Aorta (tissue), 5 donors: ENCODE results near the gene ELMO1. TPM values are rescaled to one million over a fixed set of nuclear protein-coding genes. Genes with fewer than 3 reads are reported as not detected.

ENCODE experiments used
- ATAC-seq: fragments of 200-7000 bp; cut with Tn5 transposase; one replicate; pipeline ENCODE4 v1.9.1; 2022; ENCODE audit warnings: moderate library complexity; ENCODE audit not compliant: low FRiP score
- DNase-seq, 2 donors: peaks; one replicate each; pipeline ENCODE4 v3.0.0-alpha.2; 2020
- H3K27ac ChIP-seq, 2 donors: one replicate each; pipeline ENCODE4 v1.5.1; 2013; ENCODE audit warnings: low read length in 2 of 2, mild to moderate bottlenecking in 2 of 2, moderate library complexity in 2 of 2, control low read depth in 1 of 2, inconsistent platforms in 1 of 2, low read depth in 1 of 2
- H3K27me3 ChIP-seq, 2 donors: one replicate each; pipeline ENCODE4 v1.6.1; 2013; ENCODE audit warnings: control low read depth in 1 of 2, low read length in 1 of 2, mild to moderate bottlenecking in 1 of 2, moderate library complexity in 1 of 2; ENCODE audit not compliant: insufficient read depth in 2 of 2, control insufficient read depth in 1 of 2
- H3K36me3 ChIP-seq, 2 donors: one replicate each; pipeline ENCODE4 v1.6.1; 2013; ENCODE audit warnings: control low read depth in 1 of 2, low read length in 1 of 2, mild to moderate bottlenecking in 1 of 2; ENCODE audit not compliant: insufficient read depth in 2 of 2, control insufficient read depth in 1 of 2
- H3K4me1 ChIP-seq, 2 donors: one replicate each; pipeline ENCODE4 v1.6.1; 2013; ENCODE audit warnings: low read length in 2 of 2, control low read depth in 1 of 2, mild to moderate bottlenecking in 1 of 2, moderate library complexity in 1 of 2; ENCODE audit not compliant: insufficient read depth in 2 of 2, control insufficient read depth in 1 of 2
- H3K4me3 ChIP-seq, 2 donors: one replicate each; pipeline ENCODE4 v1.5.1; 2013; ENCODE audit warnings: low read length in 2 of 2, control low read depth in 1 of 2, mild to moderate bottlenecking in 1 of 2
- H3K9me3 ChIP-seq: one replicate; pipeline ENCODE4 v1.6.1; 2013; ENCODE audit warnings: mild to moderate bottlenecking, low read length; ENCODE audit not compliant: control insufficient read depth
- WGBS, 2 donors: extraction: QIAGEN DNeasy Blood & Tissue Kit; methylation state at CpG; one replicate each; pipeline ENCODE4 v1.1.7; 2013; 5-methylcytosine and 5-hydroxymethylcytosine counted together
- intact Hi-C, 2 donors: fragments of 100-400 bp; cut with DNase I; formaldehyde crosslinking; loops; one replicate each; pipeline versions ENCODE4 v1.14.2 to v1.15.0; 2022
- polyA plus RNA-seq, 2 donors: library from polyadenylated mRNA; stranded (reverse); fragments of 200-250 nt; gene quantifications; one replicate each; pipeline ENCODE4 v1.2.3, GENCODE V29; 2013
- total RNA-seq, 2 donors: library from RNA; stranded (reverse); fragmentation: NEBNext Ultra II Directional; extraction: Animal tissue kit (Norgen Biotek cat#: 25700); gene quantifications; one replicate each; pipeline ENCODE4 v1.2.1, GENCODE V29; 2021
- donor health status: healthy with polysubstance abuse.
- donor health status: Bipolar disorder and iron deficiency.
- donor health status: DM: no; HTN: no; CAD: no.
- donor health status: DM: no; HTN: no; CAD: no.
- donor health status: DM: yes; HTN: yes; CAD: no.

ELMO1 gene
- total and polyA plus RNA-seq, 4 donors: 1.8 to 86.9 (median 24.8) TPM

GRCh38 chr7:36854652-36855051 is 594.0 kb downstream of the ELMO1 start:
- DNase-seq (no peak), ATAC-seq (no peak)
- WGBS, 2 donors: 91 to 95% methylated on average over 9 of the region's 9 CpGs
- Histone ChIP-seq H3K27me3 (no peaks in the 10 kb centered on the region), H3K4me1 (no peaks in the 10 kb centered on the region), H3K4me3 (no peak overlapping the region), H3K36me3 (no peaks in the 10 kb centered on the region), H3K27ac (no peak overlapping the region), H3K9me3 (no peaks in the 10 kb centered on the region)
- intact Hi-C loops: no loop called here

GRCh38 chr7:36852931-36853330 is 595.7 kb downstream of the ELMO1 start:
- intact Hi-C loops: no loop called here
- Histone ChIP-seq H3K4me3 (no peak overlapping the region), H3K9me3 (no peaks in the 10 kb centered on the region), H3K4me1 (no peaks in the 10 kb centered on the region), H3K27ac (no peak overlapping the region), H3K36me3 (no peaks in the 10 kb centered on the region), H3K27me3 (no peaks in the 10 kb centered on the region)
- no peak for DNase-seq
- no peak for ATAC-seq
- 89 to 93% methylated on average over 1 of the region's 1 CpG for WGBS, 2 donors

- no peaks in the 10 kb centered on the region for H3K27me3 ChIP-seq
- H3K27ac ChIP-seq: no peak overlapping the region
- H3K4me3 ChIP-seq: no peak overlapping the region
- no peaks in the 10 kb centered on the region for H3K36me3 ChIP-seq
- no peak for DNase-seq
- H3K4me1 ChIP-seq: no peaks in the 10 kb centered on the region
- no peak for ATAC-seq
- intact Hi-C loops: no loop called here
- no peaks in the 10 kb centered on the region for H3K9me3 ChIP-seq
- WGBS, 2 donors: 61 to 67% methylated on average over 5 of the region's 5 CpGs
Measured at GRCh38 chr7:36852017-36852416, 596.6 kb downstream of the ELMO1 start.

- Histone ChIP-seq H3K4me3 (no peak overlapping the region), H3K4me1 (no peaks in the 10 kb centered on the region), H3K27ac (no peak overlapping the region), H3K9me3 (no peaks in the 10 kb centered on the region), H3K27me3 (no peaks in the 10 kb centered on the region), H3K36me3 (no peaks in the 10 kb centered on the region)
- no peak for ATAC-seq
- intact Hi-C loops: no loop called here
- DNase-seq: no peak
- 77 to 81% methylated on average over 3 of the region's 3 CpGs for WGBS, 2 donors
Measured at GRCh38 chr7:36851382-36851781, 597.3 kb downstream of the ELMO1 start.

GRCh38 chr7:36847946-36848345 is 600.7 kb downstream of the ELMO1 start:
- intact Hi-C loops: no loop called here
- WGBS, 2 donors: 86 to 90% methylated on average over 4 of the region's 4 CpGs
- Histone ChIP-seq H3K4me1 (no peaks in the 10 kb centered on the region), H3K27ac (no peak overlapping the region), H3K9me3 (no peaks in the 10 kb centered on the region), H3K27me3 (no peaks in the 10 kb centered on the region), H3K36me3 (no peaks in the 10 kb centered on the region), H3K4me3 (no peak overlapping the region)
- ATAC-seq: no peak
- no peak for DNase-seq

- no peak overlapping the region for H3K27ac ChIP-seq
- no peak for DNase-seq
- 71 to 75% methylated on average over 2 of the region's 2 CpGs for WGBS, 2 donors
- no peak overlapping the region for H3K4me3 ChIP-seq
- no peaks in the 10 kb centered on the region for H3K27me3 ChIP-seq
- ATAC-seq: no peak
- no peaks in the 10 kb centered on the region for H3K36me3 ChIP-seq
- intact Hi-C loops: no loop called here
- H3K9me3 ChIP-seq: no peaks in the 10 kb centered on the region
- H3K4me1 ChIP-seq: no peaks in the 10 kb centered on the region
Measured at GRCh38 chr7:36844374-36844773, 604.3 kb downstream of the ELMO1 start.

- Histone ChIP-seq H3K4me1 (no peaks in the 10 kb centered on the region), H3K36me3 (no peaks in the 10 kb centered on the region), H3K27me3 (peaks cover 0 to 1% of the 10 kb centered on the region in 2 donors), H3K4me3 (no peak overlapping the region), H3K27ac (no peak overlapping the region), H3K9me3 (no peaks in the 10 kb centered on the region)
- ATAC-seq (no peak), DNase-seq (no peak)
- 49 to 60% methylated on average over 7 of the region's 7 CpGs for WGBS, 2 donors
- intact Hi-C loops: no loop called here
Measured at GRCh38 chr7:36840904-36841303, 607.8 kb downstream of the ELMO1 start.

GRCh38 chr7:36838616-36839225 is 609.9 kb downstream of the ELMO1 start:
- no peak for ATAC-seq
- intact Hi-C loops: no loop called here
- H3K27ac ChIP-seq: no peak overlapping the region
- no peaks in the 10 kb centered on the region for H3K36me3 ChIP-seq
- no peaks in the 10 kb centered on the region for H3K4me1 ChIP-seq
- no peak overlapping the region for H3K4me3 ChIP-seq
- peaks cover 0 to 1% of the 10 kb centered on the region in 2 donors for H3K27me3 ChIP-seq
- 78 to 87% methylated on average over 9 of the region's 9 CpGs for WGBS, 2 donors
- no peaks in the 10 kb centered on the region for H3K9me3 ChIP-seq
- DNase-seq: no peak

- Histone ChIP-seq H3K27me3 (no peaks in the 10 kb centered on the region), H3K4me1 (no peaks in the 10 kb centered on the region), H3K36me3 (no peaks in the 10 kb centered on the region), H3K9me3 (peaks cover 2% of the 10 kb centered on the region), H3K27ac (no peak overlapping the region), H3K4me3 (no peak overlapping the region)
- 91 to 98% methylated on average over 2 of the region's 2 CpGs for WGBS, 2 donors
- intact Hi-C loops: no loop called here
- ATAC-seq (no peak), DNase-seq (no peak)
Measured at GRCh38 chr7:36831049-36831448, 617.6 kb downstream of the ELMO1 start.
